ENCODE results near the gene FBXL14. TPM values are rescaled to one million over a fixed set of nuclear protein-coding genes. Genes with fewer than 3 reads are reported as not detected.

Gene FBXL14
- total RNA-seq, 1 donor from 2014 or later = 21.6 TPM

DNA sequence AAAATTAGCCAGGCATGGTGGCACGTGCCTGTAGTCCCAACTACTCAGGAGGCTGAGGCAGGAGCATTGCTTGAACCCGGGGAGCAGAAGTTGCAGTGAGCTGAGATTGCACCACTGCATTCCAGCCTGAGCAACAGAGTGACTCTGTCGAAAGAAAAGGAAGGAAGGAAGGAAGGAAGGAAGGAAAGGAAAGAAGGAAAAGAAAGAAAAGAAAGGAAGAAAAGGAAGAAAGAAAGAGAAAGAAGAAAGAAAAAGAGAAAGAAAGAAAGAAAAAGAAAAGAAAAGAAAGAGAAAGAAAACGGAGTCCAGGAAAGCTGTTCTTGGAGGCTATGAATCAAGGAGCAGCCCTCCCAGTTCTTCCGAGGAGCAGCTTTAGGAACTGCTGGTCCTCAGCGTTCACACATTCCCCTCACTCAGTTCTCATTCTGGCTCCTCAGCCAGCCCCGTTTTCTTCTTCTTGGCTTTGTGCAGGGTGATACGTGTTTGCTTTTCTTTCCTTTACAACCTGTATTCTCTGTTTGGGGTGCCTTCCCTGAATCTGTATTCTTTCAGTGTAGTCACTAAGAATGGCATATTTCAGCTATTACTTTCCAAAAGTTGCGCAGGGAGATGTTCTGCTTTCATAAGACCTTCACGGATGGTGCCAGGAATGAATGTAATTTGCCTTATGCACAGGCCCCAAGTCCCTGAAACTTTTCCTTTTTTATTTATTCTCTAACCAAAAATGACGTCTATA lies 12.2 kb downstream of the FBXL14 start:
- TF ChIP-seq CTCF (IDR thresholded peaks at IDR 0.05) = no peak
- no peak for ATAC-seq (ENCODE audit: low read depth)
- ChIA-PET CTCF (interaction anchor here (1.1 to 11.3 kb wide), 8 partner anchors 23 to 1012 kb away, joined by 3 to 287 read pairs (median 6); no protein-coding TSS in a partner anchor), POLR2A (interaction anchor here (0.6 to 2.6 kb wide), 2 partner anchors 11 to 1009 kb away, joined by 4 to 14 read pairs; no protein-coding TSS in a partner anchor)
- no peak overlapping the region for H3K4me3 Mint-ChIP-seq
- no peaks in the 10 kb centered on the region for H3K9me3 Mint-ChIP-seq
- intact Hi-C loops (cut with micrococcal nuclease) = loop anchor here (2.0 kb wide), 5 partner anchors 23 to 1139 kb away; no protein-coding TSS in a partner anchor
- H3K4me1 Mint-ChIP-seq = peaks cover 7% of the 10 kb centered on the region
- H3K27ac Mint-ChIP-seq = no peak overlapping the region
- DNase-seq = no peak
- no peaks in the 10 kb centered on the region for H3K27me3 Mint-ChIP-seq
- H3K36me3 Mint-ChIP-seq (ENCODE audit: low read depth) = peaks cover 15% of the 10 kb centered on the region

DNA sequence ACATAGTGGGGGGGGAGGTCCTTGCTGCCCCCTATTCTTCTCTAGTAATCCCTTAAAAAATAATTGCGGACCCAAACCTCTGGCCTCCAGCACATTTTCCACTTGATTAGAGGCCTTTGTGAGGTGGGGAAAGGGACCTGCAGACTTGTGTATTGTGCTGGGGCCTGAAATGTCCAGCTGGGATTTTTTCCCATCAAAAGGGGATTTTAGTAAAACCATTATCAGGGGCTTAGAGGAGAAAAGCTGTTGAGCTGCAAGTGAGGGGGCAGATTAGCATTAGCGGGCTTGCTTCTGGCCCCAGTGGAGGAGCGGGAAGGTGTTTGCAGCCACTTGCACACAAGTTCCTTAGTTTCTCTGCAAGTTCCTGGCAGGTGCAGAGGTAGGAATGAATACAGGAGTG lies 13.9 kb downstream of the FBXL14 start:
- no peak overlapping the region for H3K27ac Mint-ChIP-seq
- no peak for DNase-seq

GRCh38 chr12:1579651-1580435 lies 14.5 kb downstream of the FBXL14 start:
- ChIA-PET CTCF (interaction anchor here (11.3 kb wide), 1 partner anchor 463 kb away, joined by 287 read pairs; no protein-coding TSS in a partner anchor), POLR2A (interaction anchor here (0.7 kb wide), 1 partner anchor 242 kb away, joined by 4 read pairs; no protein-coding TSS in a partner anchor)
- H3K36me3 Mint-ChIP-seq (ENCODE audit: low read depth) = peaks cover 7% of the 10 kb centered on the region
- no peaks in the 10 kb centered on the region for H3K27me3 Mint-ChIP-seq
- no peaks in the 10 kb centered on the region for H3K9me3 Mint-ChIP-seq
- no peak for ATAC-seq (ENCODE audit: low read depth)
- H3K27ac Mint-ChIP-seq = no peak overlapping the region
- no peak for DNase-seq
- H3K4me1 Mint-ChIP-seq = peaks cover 7% of the 10 kb centered on the region
- H3K4me3 Mint-ChIP-seq = no peak overlapping the region
- intact Hi-C loops (cut with micrococcal nuclease) = no loop called here
- TF ChIP-seq CTCF (IDR thresholded peaks at IDR 0.05) = no peak

More for the DNA sequence above, 13.9 kb downstream of the FBXL14 start:
- intact Hi-C loops (cut with micrococcal nuclease) = no loop called here
- H3K27me3 Mint-ChIP-seq = no peaks in the 10 kb centered on the region
- H3K9me3 Mint-ChIP-seq = no peaks in the 10 kb centered on the region
- H3K4me1 Mint-ChIP-seq = peaks cover 7% of the 10 kb centered on the region
- no peak overlapping the region for H3K4me3 Mint-ChIP-seq
- no peak for ATAC-seq (ENCODE audit: low read depth)
- TF ChIP-seq CTCF (IDR thresholded peaks at IDR 0.05) = no peak
- CTCF ChIA-PET = interaction anchor here (11.3 kb wide), 1 partner anchor 464 kb away, joined by 287 read pairs; no protein-coding TSS in a partner anchor
- H3K36me3 Mint-ChIP-seq (ENCODE audit: low read depth) = peaks cover 7% of the 10 kb centered on the region
- POLR2A ChIA-PET = no interaction called here

DNA sequence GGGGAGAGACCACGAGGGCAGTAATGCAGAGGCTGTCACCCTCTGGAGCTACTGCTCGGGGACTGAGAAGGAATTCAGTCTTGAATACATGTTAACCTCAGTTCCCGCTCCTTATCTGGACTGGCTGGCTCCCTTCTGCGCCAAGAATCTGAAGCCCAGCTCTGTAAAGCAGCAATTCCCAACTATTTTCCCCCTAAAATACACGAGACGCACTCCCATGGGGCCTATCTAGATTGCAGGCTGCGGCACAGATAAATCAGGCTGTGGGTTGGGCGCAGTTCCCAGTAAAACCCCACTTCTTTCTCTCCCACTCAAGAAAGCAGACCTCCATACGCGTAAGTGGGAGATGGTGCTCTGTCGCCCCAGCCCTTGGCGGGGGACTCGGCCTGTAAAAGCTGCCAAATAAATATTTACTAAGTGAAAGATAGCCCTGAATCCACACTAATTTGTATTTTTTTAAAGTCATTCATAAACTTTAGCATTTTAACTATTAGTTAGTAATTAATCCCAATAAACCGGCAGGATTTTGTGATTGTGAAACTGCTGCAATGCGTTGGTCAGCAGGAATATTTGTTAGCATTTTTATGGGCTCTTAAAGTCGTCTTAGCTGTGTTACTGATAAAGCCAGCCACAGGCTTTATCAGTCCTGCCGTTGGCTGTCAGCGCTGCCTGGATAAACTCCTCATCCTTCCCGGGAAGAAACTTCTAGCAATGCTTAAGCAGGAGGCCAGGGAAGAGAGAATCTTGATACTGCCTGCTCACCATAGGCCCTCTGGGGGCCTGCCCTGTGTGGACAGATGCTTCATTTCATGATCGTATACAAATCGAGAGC lies 17.8 kb downstream of the FBXL14 start:
- Mint-ChIP-seq H3K36me3 (ENCODE audit: low read depth) (peaks cover 4% of the 10 kb centered on the region), H3K27me3 (no peaks in the 10 kb centered on the region), H3K4me1 (peaks cover 3% of the 10 kb centered on the region), H3K4me3 (no peak overlapping the region), H3K27ac (no peak overlapping the region), H3K9me3 (no peaks in the 10 kb centered on the region)
- DNase-seq = no peak
- TF ChIP-seq CTCF (IDR thresholded peaks at IDR 0.05) = no peak
- no peak for ATAC-seq (ENCODE audit: low read depth)
- ChIA-PET POLR2A (no interaction called here), CTCF (interaction anchor here (11.3 kb wide), 1 partner anchor 460 kb away, joined by 287 read pairs; no protein-coding TSS in a partner anchor)
- intact Hi-C loops (cut with micrococcal nuclease) = no loop called here

Measured in activated B cell treated with CpG ODN at 0.5 μM for 24 hours (primary cell).